ENCODE measurements around the gene PLCD1. TPM values are rescaled to one million over a fixed set of nuclear protein-coding genes. Genes with fewer than 3 reads are reported as not detected.

Gene PLCD1
- total and polyA plus RNA-seq, 2 of the 13 experiments (the other 11 are each of a cell fraction or from before 2014, with no cell fraction given), result 10.1 to 12.4 TPM

DNA sequence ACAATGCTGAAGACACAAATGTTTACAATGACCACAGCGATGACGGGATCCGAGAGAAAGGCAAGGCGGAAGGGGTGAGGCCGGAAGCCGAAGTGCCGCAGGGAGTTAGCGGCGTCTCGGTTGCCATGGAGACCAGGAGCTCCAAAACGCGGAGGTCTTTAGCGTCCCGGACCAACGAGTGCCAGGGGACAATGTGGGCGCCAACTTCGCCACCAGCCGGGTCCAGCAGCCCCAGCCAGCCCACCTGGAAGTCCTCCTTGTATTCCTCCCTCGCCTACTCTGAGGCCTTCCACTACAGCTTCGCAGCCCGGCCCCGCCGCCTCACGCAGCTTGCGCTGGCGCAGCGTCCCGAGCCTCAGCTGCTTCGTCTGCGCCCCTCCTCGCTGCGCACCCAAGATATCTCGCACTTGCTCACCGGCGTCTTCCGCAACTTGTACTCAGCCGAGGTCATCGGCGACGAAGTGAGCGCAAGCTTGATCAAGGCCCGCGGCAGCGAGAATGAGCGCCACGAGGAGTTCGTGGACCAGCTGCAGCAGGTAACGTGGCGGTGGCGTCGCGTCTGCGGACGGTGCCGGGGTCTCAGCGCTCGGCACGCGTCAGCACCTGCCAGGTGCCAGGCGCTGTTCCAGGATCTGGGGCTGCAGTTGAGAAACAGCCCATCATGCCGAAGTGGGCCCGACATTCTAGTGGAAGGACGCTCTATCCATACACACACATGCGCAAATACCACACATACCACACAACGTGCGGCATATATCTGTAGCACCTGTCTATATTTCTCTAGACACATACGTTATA lies 9.9 kb upstream of the PLCD1 start, which contains the start of gene DLEC1:
DLEC1 (plus strand) TSS at position 108 of the 798 bp plus-strand sequence; CDS start at position 126, 18 bp downstream.
- H3K27ac ChIP-seq (ENCODE audit: extremely low read length, insufficient read depth, low read length), result no peak within 1 kb of the TSS
- DNase-seq (ENCODE audit: low spot score) (no peak), ATAC-seq (no peak), FAIRE-seq (no peak)
- peaks cover 3 to 28% of the 10 kb centered on the region in 2 experiments; a peak in 3 of 5 replicates for H3K27me3 ChIP-seq (ENCODE audit: control insufficient read depth in 1 of 2, insufficient read depth in 2 of 2, low read length in 2 of 2)
- H2AFZ ChIP-seq (ENCODE audit: low read length), result no peak within 1 kb of the TSS
- ChIA-PET CTCF (ENCODE audit: low intra/inter-chr PET ratio, low total read pairs) (no interaction called here), POLR2A (no interaction called here)
- no peaks in the 10 kb centered on the region for H3K9me3 ChIP-seq (ENCODE audit: low read length)
- no TSS peak for BruUV-seq (replicated peaks)
- 76% methylated on average over 63 of the region's 67 CpGs for WGBS (ENCODE audit: low lambda C conversion rate)
- no peaks in the 10 kb centered on the region for H3K79me2 ChIP-seq (ENCODE audit: insufficient read depth, low read length)
- H3K4me3 ChIP-seq (replicated peaks in 1 of 3; ENCODE audit: insufficient read depth in 1 of 3, low read depth in 2 of 3, low read length in 3 of 3), result no peak within 1 kb of the TSS
- H3K4me2 ChIP-seq (ENCODE audit: low read depth, low read length), result no peak within 1 kb of the TSS
- no peaks in the 10 kb centered on the region for H3K36me3 ChIP-seq (replicated peaks in 1 of 2; ENCODE audit: control insufficient read depth in 1 of 2, insufficient read depth in 2 of 2, low read length in 2 of 2)
- intact Hi-C loops (cut with micrococcal nuclease; ENCODE audit: unreplicated experiment) (no loop called here), in situ Hi-C loops (cut with HindIII; ENCODE audit: extremely low pct_ligation_motif_present, low pct_unique_long_range_greater_than_20kb) (no loop called here)
- TF ChIP-seq, protein P1, sequence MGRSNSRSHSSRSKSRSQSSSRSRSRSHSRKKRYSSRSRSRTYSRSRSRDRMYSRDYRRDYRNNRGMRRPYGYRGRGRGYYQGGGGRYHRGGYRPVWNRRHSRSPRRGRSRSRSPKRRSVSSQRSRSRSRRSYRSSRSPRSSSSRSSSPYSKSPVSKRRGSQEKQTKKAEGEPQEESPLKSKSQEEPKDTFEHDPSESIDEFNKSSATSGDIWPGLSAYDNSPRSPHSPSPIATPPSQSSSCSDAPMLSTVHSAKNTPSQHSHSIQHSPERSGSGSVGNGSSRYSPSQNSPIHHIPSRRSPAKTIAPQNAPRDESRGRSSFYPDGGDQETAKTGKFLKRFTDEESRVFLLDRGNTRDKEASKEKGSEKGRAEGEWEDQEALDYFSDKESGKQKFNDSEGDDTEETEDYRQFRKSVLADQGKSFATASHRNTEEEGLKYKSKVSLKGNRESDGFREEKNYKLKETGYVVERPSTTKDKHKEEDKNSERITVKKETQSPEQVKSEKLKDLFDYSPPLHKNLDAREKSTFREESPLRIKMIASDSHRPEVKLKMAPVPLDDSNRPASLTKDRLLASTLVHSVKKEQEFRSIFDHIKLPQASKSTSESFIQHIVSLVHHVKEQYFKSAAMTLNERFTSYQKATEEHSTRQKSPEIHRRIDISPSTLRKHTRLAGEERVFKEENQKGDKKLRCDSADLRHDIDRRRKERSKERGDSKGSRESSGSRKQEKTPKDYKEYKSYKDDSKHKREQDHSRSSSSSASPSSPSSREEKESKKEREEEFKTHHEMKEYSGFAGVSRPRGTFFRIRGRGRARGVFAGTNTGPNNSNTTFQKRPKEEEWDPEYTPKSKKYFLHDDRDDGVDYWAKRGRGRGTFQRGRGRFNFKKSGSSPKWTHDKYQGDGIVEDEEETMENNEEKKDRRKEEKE (IDR thresholded peaks at IDR 0.05), result no peak
- TF ChIP-seq RXRB (CRISPR knock-in tag; IDR thresholded peaks at IDR 0.05; ENCODE audit: borderline replicate concordance) (no peak), DMAP1 (CRISPR knock-in tag; IDR thresholded peaks at IDR 0.05) (no peak), SP2 (CRISPR knock-in tag; IDR thresholded peaks at IDR 0.05) (no peak), ZFYVE20 (CRISPR knock-in tag; IDR thresholded peaks at IDR 0.05; ENCODE audit: borderline replicate concordance, low read depth) (no peak), NR2F2 (IDR thresholded peaks at IDR 0.05; ENCODE audit: borderline replicate concordance, low read depth) (no peak), CENPX (CRISPR knock-in tag; IDR thresholded peaks at IDR 0.05) (no peak), NR2F6 (IDR thresholded peaks at IDR 0.05) (no peak), NR2F6 (CRISPR knock-in tag; IDR thresholded peaks at IDR 0.05) (no peak), TAF1 (CRISPR knock-in tag; IDR thresholded peaks at IDR 0.05) (no peak), ZKSCAN5 (CRISPR knock-in tag; IDR thresholded peaks at IDR 0.05) (no peak), SIX4 (CRISPR knock-in tag; IDR thresholded peaks at IDR 0.05) (no peak), ZNF558 (CRISPR knock-in tag; IDR thresholded peaks at IDR 0.05; ENCODE audit: borderline replicate concordance) (no peak)
- TF ChIP-seq, protein P2, sequence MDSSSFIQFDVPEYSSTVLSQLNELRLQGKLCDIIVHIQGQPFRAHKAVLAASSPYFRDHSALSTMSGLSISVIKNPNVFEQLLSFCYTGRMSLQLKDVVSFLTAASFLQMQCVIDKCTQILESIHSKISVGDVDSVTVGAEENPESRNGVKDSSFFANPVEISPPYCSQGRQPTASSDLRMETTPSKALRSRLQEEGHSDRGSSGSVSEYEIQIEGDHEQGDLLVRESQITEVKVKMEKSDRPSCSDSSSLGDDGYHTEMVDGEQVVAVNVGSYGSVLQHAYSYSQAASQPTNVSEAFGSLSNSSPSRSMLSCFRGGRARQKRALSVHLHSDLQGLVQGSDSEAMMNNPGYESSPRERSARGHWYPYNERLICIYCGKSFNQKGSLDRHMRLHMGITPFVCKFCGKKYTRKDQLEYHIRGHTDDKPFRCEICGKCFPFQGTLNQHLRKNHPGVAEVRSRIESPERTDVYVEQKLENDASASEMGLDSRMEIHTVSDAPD (CRISPR knock-in tag; IDR thresholded peaks at IDR 0.05), result no peak
- no peaks in the 10 kb centered on the region for H4K20me1 ChIP-seq (ENCODE audit: insufficient read depth, low read length)
- H3K9ac ChIP-seq (ENCODE audit: insufficient read depth, low read depth, low read length), result no peak within 1 kb of the TSS
- H3K4me1 ChIP-seq (ENCODE audit: insufficient read depth, low read length), result no peaks in the 10 kb centered on the region

Data from HepG2 (cell line).